K562 (cell line): ENCODE results near the gene SUGP1. TPM values are rescaled to one million over a fixed set of nuclear protein-coding genes. Genes with fewer than 3 reads are reported as not detected.

ENCODE experiments used
- ATAC-seq: fragments of 200-7000 bp; cut with Tn5 transposase; 3 replicates; pipeline ENCODE4 v1.9.1; 2020; ENCODE audit warnings: moderate library complexity
- BruUV-seq: library from RNA; stranded (reverse); fragments of 400-500 nt; replicated peaks from 2 replicates; lab custom pipeline; 2021; lab: Mats Ljungman, UMichigan
- CTCF ChIA-PET: fragments of 300-600 bp; formaldehyde crosslinking; extraction: SDS; loops from one replicate; lab custom pipeline; 2021; ENCODE audit warnings: low intra/inter-chr PET ratio; lab: Yijun Ruan, JAX
- POLR2A ChIA-PET: fragments of 300-600, 350-650 bp; sonication (Branson Sonifier 250); formaldehyde crosslinking; extraction: SDS; loops from one replicate; lab custom pipeline; 2021; ENCODE audit warnings: antibody characterized with exemption, inconsistent platforms; lab: Yijun Ruan, JAX
- DNase-seq, 4 experiments: peaks; one replicate each; pipeline versions ENCODE4 v3.0.0 to v3.0.0-alpha.2; 2011 to 2018; ENCODE audit warnings: low spot score in 3 of 4, mixed read lengths in 3 of 4; ENCODE audit errors: extremely low read depth in 1 of 4
- FAIRE-seq: peaks from 2 replicates; lab custom pipeline; 2011; peaks lifted over from hg19 to GRCh38; lab: Jason Lieb, UNC
- H2AFZ ChIP-seq: 2 replicates; pipeline ENCODE4 v1.6.0; 2011; ENCODE audit warnings: low read depth, low read length, control low read depth, inconsistent platforms
- H3K27ac ChIP-seq: fragments of 200-600 bp; 3 replicates; pipeline ENCODE4 v1.8.0; 2011; ENCODE audit warnings: low read depth, mild to moderate bottlenecking, control low read depth, inconsistent platforms, low read length, moderate library complexity, mixed read lengths; ENCODE audit errors: extremely low read depth
- H3K27me3 ChIP-seq, 2 experiments: fragments of 300-600 bp in 1 of 2; 2 replicates in 1 of 2; 3 replicates in 1 of 2; pipeline versions ENCODE4 v1.6.0 to v1.8.0; 2011; ENCODE audit warnings: inconsistent platforms in 2 of 2, low read length in 2 of 2, mild to moderate bottlenecking in 1 of 2, mixed read lengths in 1 of 2, moderate library complexity in 1 of 2; ENCODE audit not compliant: control insufficient read depth in 2 of 2, insufficient read depth in 2 of 2
- H3K36me3 ChIP-seq: fragments of 300-600 bp; 3 replicates; pipeline ENCODE4 v1.8.0; 2011; ENCODE audit warnings: mild to moderate bottlenecking, low read length, inconsistent platforms; ENCODE audit not compliant: control insufficient read depth, insufficient read depth
- H3K4me1 ChIP-seq, 2 experiments: fragments of 200-600 bp in 1 of 2; replicated peaks in 1 of 2; 2 replicates in 1 of 2; 3 replicates in 1 of 2; pipeline versions ENCODE4 v1.5.1 to v1.8.0; 2011; ENCODE audit warnings: inconsistent platforms in 2 of 2, low read length in 2 of 2, mild to moderate bottlenecking in 1 of 2, mixed read lengths in 1 of 2, moderate library complexity in 1 of 2; ENCODE audit not compliant: control insufficient read depth in 2 of 2, insufficient read depth in 2 of 2
- H3K4me2 ChIP-seq: 2 replicates; pipeline ENCODE4 v1.6.1; 2011; ENCODE audit warnings: low read length, control low read depth, inconsistent platforms, mixed read lengths; ENCODE audit not compliant: insufficient read depth
- H3K4me3 ChIP-seq: fragments of 200-600 bp; sonication (generic), shearing (Covaris generic); 2 replicates; pipeline ENCODE4 v1.5.1; 2016; ENCODE audit warnings: control low read depth, inconsistent platforms
- H3K79me2 ChIP-seq: fragments of 200-600 bp; 3 replicates; pipeline ENCODE4 v1.8.0; 2011; ENCODE audit warnings: low read length, inconsistent platforms; ENCODE audit not compliant: control insufficient read depth, insufficient read depth
- H3K9ac ChIP-seq, 2 experiments: 2 replicates each; pipeline versions ENCODE4 v1.6.0 to v1.6.1; 2011; ENCODE audit warnings: low read depth in 2 of 2, low read length in 2 of 2, control low read depth in 1 of 2, inconsistent platforms in 1 of 2, mild to moderate bottlenecking in 1 of 2, mixed read lengths in 1 of 2; ENCODE audit not compliant: insufficient read depth in 1 of 2
- H3K9me1 ChIP-seq: one replicate; pipeline ENCODE4 v1.6.0; 2011; ENCODE audit warnings: inconsistent platforms, mild to moderate bottlenecking, low read length, moderate library complexity; ENCODE audit not compliant: control insufficient read depth, insufficient read depth
- H3K9me3 ChIP-seq: replicated peaks from 2 replicates; pipeline ENCODE4 v1.5.1; 2011; ENCODE audit warnings: low read depth, low read length, inconsistent platforms; ENCODE audit not compliant: control insufficient read depth, insufficient read depth
- H4K20me1 ChIP-seq: replicated peaks from 2 replicates; pipeline ENCODE4 v1.6.1; 2011; ENCODE audit warnings: low read length, inconsistent platforms, mixed read lengths; ENCODE audit not compliant: control insufficient read depth, insufficient read depth
- CBFB ChIP-seq: sonication (generic); formaldehyde crosslinking; IDR thresholded peaks from 2 replicates; pipeline ENCODE4 v1.4.0; 2020; ENCODE audit warnings: mild to moderate bottlenecking, missing genetic modification reagents
- POLR2H ChIP-seq: IDR thresholded peaks from 2 replicates; pipeline ENCODE4 v1.6.1; 2016; ENCODE audit warnings: missing genetic modification characterization, low read depth, mild to moderate bottlenecking, control low read depth, missing compliant biosample characterization, moderate library complexity
- TBL1XR1 ChIP-seq, 2 experiments: IDR thresholded peaks; 2 replicates each; pipeline ENCODE4 v1.6.1; 2012; ENCODE audit warnings: improper control_type of control experiment in 2 of 2, low read length in 2 of 2, mild to moderate bottlenecking in 1 of 2
- TRIM25 ChIP-seq: fragments of 450-650 bp; IDR thresholded peaks from 2 replicates; pipeline ENCODE4 v1.7.0; 2016; ENCODE audit warnings: borderline replicate concordance
- U2AF1 ChIP-seq: fragments of 200-400 bp; formaldehyde crosslinking; optimal IDR thresholded peaks from 2 replicates; pipeline ENCODE3; 2017; ENCODE audit warnings: mild to moderate bottlenecking, low read depth, low read length, moderate library complexity
- ZNF253 ChIP-seq: fragments of 250-450 bp; sonication (Bioruptor Pico); conservative IDR thresholded peaks from 2 replicates; pipeline ENCODE4 v1.6.1; 2021; ENCODE audit warnings: mild to moderate bottlenecking
- WGBS: fragments of 100-300 bp; shearing (Covaris generic); methylation state at CpG from one replicate; pipeline ENCODE4 v1.1.6; 2016; ENCODE audit warnings: low coverage, mixed read lengths; ENCODE audit not compliant: insufficient coverage; ENCODE audit errors: missing lambda C conversion rate; 5-methylcytosine and 5-hydroxymethylcytosine counted together
- in situ Hi-C: fragments of 300-500 bp; cut with MboI; formaldehyde crosslinking; loops from 4 replicates; pipeline ENCODE4 v1.15.0; 2018; ENCODE audit warnings: inconsistent platforms, mixed read lengths
- intact Hi-C: fragments of 100-400 bp; cut with micrococcal nuclease; formaldehyde crosslinking; loops from 2 replicates; pipeline ENCODE4 v1.14.2; 2022
- polyA plus RNA-seq, 8 experiments: library from polyadenylated mRNA; depleted of rRNA in 4 of 8; stranded (reverse) in 5 of 8; unstranded in 3 of 8; fragments of >200 nt; fragmentation: Nextera tagmentation in 2 of 8; fragmentation: Illumina TruSeq in 1 of 8; extraction: Ambion mirVana in 2 of 8; extraction: Trizol in 1 of 8; gene quantifications; 2 replicates each; pipeline versions ENCODE4 v1.2.1 to v1.2.3, GENCODE V29; 2011 to 2014; ENCODE audit warnings: inconsistent platforms in 1 of 8, missing spikeins in 1 of 8
- total RNA-seq, 7 experiments: library from RNA; depleted of rRNA in 6 of 7; stranded (reverse); fragments of >200 nt in 6 of 7; fragmentation: Illumina TruSeq in 2 of 7; extraction: Trizol in 2 of 7; gene quantifications; 2 replicates each; pipeline versions ENCODE4 v1.2.1 to v1.2.3, GENCODE V29; 2011 to 2021; ENCODE audit warnings: low replicate concordance in 1 of 7

SUGP1 gene
- total and polyA plus RNA-seq, 9 of the 15 experiments (the other 6 are each of a cell fraction or from before 2014, with no cell fraction given), result 1.0 to 53.3 (median 32.4) TPM

GRCh38 chr19:19278315-19278714 lies 42.0 kb downstream of the SUGP1 start:
- BruUV-seq, result no TSS peak
- in situ Hi-C loops, result no loop called here
- no peak overlapping the region for H3K27ac ChIP-seq

More at GRCh38 chr19:19278315-19278714, 42.0 kb downstream of the SUGP1 start:
- no peaks in the 10 kb centered on the region for H3K79me2 ChIP-seq
- intact Hi-C loops, result no loop called here
- ChIA-PET POLR2A (no interaction called here), CTCF (no interaction called here)
- no peaks in the 10 kb centered on the region; the same call in 1 of the 2 replicates for H4K20me1 ChIP-seq
- H2AFZ ChIP-seq, result no peak overlapping the region
- peaks cover 64% of the 10 kb centered on the region; the same call in 2 of the 3 replicates for H3K36me3 ChIP-seq
- no peaks in the 10 kb centered on the region for H3K9me1 ChIP-seq
- H3K9me3 ChIP-seq, result no peaks in the 10 kb centered on the region
- no peak for DNase-seq
- ATAC-seq, result no peak
- no peak overlapping the region for H3K4me2 ChIP-seq
- no peaks in the 10 kb centered on the region for H3K27me3 ChIP-seq
- H3K4me3 ChIP-seq, result no peak overlapping the region
- peaks cover 0 to 5% of the 10 kb centered on the region in 2 experiments; a peak in 2 of 5 replicates for H3K4me1 ChIP-seq
- 96% methylated on average over 7 of the region's 7 CpGs for WGBS
- no peak for FAIRE-seq
- TF ChIP-seq ZNF253 (CRISPR knock-in tag) (no peak), CBFB (CRISPR knock-in tag) (no peak), POLR2H (tag) (no peak), U2AF1 (no peak), TBL1XR1 (IDR thresholded peaks at IDR 0.05; ENCODE audit: low read length in 2 of 2) (no peak), TRIM25 (no peak)
- no peak overlapping the region for H3K9ac ChIP-seq
